Measurements from ENCODE around the gene CLDN18.

The CLDN18 gene

GRCh38 chr3:138065949-138066348, 56.0 kb downstream of the CLDN18 start:
- DNase-seq, result no peak

- no peak for DNase-seq
Observed at GRCh38 chr3:138066383-138066782, 56.4 kb downstream of the CLDN18 start.

DNA sequence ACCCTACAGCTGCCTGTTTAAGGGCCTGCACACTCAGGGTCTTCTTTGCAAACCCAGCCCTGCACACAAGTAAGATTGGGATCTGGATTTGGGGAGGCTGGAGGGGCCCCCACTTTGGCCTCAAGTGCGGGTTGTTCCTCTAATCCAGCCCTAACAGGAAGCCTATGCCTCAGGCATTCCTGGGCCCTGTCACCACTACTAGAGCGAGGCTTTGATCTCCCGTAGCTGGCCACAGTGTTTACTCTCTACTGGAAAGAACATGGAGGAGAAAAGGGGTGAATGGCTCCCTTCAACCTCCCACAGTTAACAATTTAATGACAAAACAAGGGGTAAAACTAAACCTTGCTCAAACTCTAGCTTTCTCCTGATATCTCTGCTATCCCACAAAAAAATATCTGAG, 57.0 kb downstream of the CLDN18 start:
- peak; percentile 23 for DNase-seq

- no peak for DNase-seq
Observed at GRCh38 chr3:138068046-138068445, 58.1 kb downstream of the CLDN18 start.

- DNase-seq, result peak; percentile 87
Observed at GRCh38 chr3:138068579-138069174, 58.7 kb downstream of the CLDN18 start.

DNA sequence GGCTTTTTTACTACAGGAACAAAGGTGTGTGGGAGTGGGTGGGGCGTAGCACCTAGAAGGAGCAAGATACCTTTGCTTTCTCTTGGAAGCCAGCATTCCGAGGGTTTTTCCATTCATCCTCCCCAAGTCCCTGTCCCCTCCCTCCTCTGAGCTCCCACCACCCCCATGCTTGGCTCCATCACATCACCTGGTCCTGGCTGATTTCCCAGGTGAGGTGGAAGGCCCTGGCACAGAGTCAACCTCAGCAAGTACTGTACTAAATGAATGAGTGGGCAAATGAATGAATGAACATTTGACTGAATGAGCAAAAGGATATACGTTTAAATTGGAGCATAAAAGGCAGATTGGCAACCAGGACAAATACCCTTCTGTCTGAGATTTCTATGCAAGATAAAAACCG, 60.0 kb downstream of the CLDN18 start:
- no peak for DNase-seq

- DNase-seq, result no peak
Observed at GRCh38 chr3:138072796-138073195, 62.8 kb downstream of the CLDN18 start.

DNA sequence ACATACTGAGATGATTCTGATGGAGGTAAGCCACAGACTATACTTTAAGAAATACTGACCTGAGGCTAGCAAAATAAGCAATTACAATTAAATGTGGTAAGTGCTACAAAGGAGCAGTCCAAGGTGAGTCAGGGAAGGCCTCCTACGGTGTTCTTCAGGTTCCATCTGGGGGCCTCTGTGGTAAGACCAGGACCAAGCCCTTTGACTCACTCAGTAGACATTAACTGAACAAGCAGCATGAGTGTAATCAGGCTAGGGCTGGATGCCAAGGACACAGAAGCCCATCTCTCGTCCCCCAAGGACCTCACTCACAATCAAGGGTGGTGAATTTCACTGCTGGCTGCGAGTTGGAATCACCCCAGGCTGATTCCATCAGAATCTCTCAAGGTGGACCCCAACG, 68.1 kb downstream of the CLDN18 start:
- no peak for DNase-seq

- peak; percentile 4 for DNase-seq
Observed at GRCh38 chr3:138078901-138079344, 69.0 kb downstream of the CLDN18 start.

GRCh38 chr3:138079901-138080300, 69.9 kb downstream of the CLDN18 start:
- DNase-seq, result peak; percentile 5

- no peak for DNase-seq
Observed at GRCh38 chr3:138081371-138082084, 71.6 kb downstream of the CLDN18 start.

DNA sequence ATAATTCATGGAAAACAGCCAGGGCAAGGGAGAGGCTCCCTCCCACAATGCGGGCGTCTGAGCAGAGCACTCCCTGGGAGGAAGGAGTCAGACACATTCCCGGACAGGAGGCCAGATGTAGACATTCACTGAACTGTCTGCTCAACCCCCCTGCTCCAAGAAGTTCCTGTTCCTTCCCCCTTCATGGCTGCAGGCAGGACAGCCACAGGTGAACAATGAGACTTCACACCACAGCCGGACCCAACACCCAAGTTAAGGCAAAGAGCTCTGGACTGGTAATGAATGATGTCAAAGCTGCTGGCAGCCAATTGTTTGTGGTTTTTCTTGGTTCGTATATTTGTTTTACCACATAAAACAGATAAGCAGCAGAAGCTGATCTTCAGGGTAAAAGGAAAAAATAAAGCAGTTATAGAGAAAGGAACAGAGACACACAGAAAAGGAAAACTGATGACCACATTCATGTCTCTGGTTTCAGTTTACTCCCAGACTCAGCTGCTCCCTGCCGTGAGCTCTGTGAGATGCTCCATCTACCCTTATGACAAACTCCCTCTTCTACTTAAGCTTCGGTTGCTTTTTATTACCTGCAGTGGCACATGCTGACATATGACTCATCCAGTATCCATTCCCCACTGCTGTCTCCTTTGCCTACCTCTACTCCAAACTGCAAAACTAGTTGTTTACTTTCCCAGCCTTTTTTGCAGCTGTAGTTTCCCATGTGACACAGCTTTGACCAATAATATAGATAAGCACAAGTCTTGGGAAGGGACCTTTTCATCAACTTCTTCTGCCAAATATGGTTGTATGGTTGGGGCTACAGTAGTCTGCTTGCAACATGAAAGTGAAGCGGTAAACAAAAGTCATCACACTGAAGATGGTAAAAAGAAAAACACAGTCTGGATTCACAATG, 72.4 kb downstream of the CLDN18 start:
- no peak for DNase-seq

DNA sequence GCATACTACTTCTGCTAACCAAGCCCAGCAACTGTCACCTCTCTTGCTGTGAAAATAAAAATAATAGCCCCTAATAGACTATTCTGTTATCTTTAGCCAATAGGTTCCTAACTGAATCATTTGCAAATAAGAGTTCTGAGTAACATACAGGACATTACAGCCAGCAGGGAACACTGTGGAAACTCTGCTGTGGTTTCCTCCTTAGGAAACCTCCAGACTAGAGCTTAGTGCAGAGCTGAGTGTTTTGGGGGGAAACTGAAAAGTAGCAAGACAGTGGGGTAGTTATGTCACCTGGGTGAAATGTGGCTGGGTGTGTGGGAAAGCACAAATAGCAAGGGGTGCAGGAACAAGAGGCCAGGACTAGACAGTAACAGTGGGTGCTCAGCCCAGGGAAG, 73.0 kb downstream of the CLDN18 start:
- DNase-seq, result no peak
